GM12891 (cell line): ENCODE data around the gene GALNT18.

Source experiments
- POLR2A ChIP-seq: IDR thresholded peaks from 2 replicates; pipeline ENCODE4 v1.6.1; 2011; ENCODE audit warnings: low read depth, low read length, control low read depth
- POLR2AphosphoS5 ChIP-seq: IDR thresholded peaks from 2 replicates; pipeline ENCODE4 v1.6.1; 2011; ENCODE audit warnings: low read depth, low read length, control low read depth

- TF ChIP-seq POLR2AphosphoS5 (no peak), POLR2A (no peak)
Observed at GRCh38 chr11:11624204-11624603, 2.4 kb upstream of the GALNT18 start.
